IPS DF 6.9 (cell line): ENCODE data around the gene SLC4A8.

Source experiments
- DNase-seq: peaks from one replicate; pipeline ENCODE4 v3.0.0-alpha.2; 2013; ENCODE audit warnings: low read depth, low spot score
- H3K27ac ChIP-seq: one replicate; pipeline ENCODE4 v1.5.1; 2013; ENCODE audit warnings: low read length, control low read depth
- H3K27me3 ChIP-seq: 2 replicates; pipeline ENCODE4 v1.6.1; 2013; ENCODE audit warnings: mild to moderate bottlenecking, low read length; ENCODE audit not compliant: control insufficient read depth, insufficient read depth
- H3K36me3 ChIP-seq: 2 replicates; pipeline ENCODE4 v1.6.1; 2013; ENCODE audit warnings: low read length; ENCODE audit not compliant: control insufficient read depth, insufficient read depth
- H3K4me1 ChIP-seq: 2 replicates; pipeline ENCODE4 v1.6.1; 2013; ENCODE audit warnings: low read length; ENCODE audit not compliant: control insufficient read depth, insufficient read depth
- H3K4me3 ChIP-seq: 2 replicates; pipeline ENCODE4 v1.5.1; 2013; ENCODE audit warnings: mild to moderate bottlenecking, low read length
- H3K9me3 ChIP-seq: 2 replicates; pipeline ENCODE4 v1.6.1; 2013; ENCODE audit warnings: low read length, inconsistent platforms; ENCODE audit not compliant: control insufficient read depth, insufficient read depth
- WGBS: extraction: QIAGEN DNeasy Blood & Tissue Kit; methylation state at CpG from one replicate; pipeline ENCODE4 v1.1.7; 2013; ENCODE audit warnings: mixed read lengths, missing lambda C conversion rate; ENCODE audit not compliant: insufficient read length, insufficient coverage; 5-methylcytosine and 5-hydroxymethylcytosine counted together

The SLC4A8 gene

GRCh38 chr12:51534216-51535074, 109.8 kb downstream of the SLC4A8 start:
- no peaks in the 10 kb centered on the region for H3K4me1 ChIP-seq
- WGBS: no CpG with 5 or more reads among the region's 17 CpGs
- DNase-seq: no peak
- no peaks in the 10 kb centered on the region for H3K27me3 ChIP-seq
- no peak overlapping the region for H3K27ac ChIP-seq
- H3K9me3 ChIP-seq: no peaks in the 10 kb centered on the region
- no peaks in the 10 kb centered on the region for H3K36me3 ChIP-seq
- no peak overlapping the region for H3K4me3 ChIP-seq

GRCh38 chr12:51536159-51536558, 111.5 kb downstream of the SLC4A8 start:
- no peaks in the 10 kb centered on the region for H3K27me3 ChIP-seq
- H3K36me3 ChIP-seq: no peaks in the 10 kb centered on the region
- no peak overlapping the region for H3K27ac ChIP-seq
- 100% methylated on average over 1 of the region's 3 CpGs for WGBS
- no peak for DNase-seq
- H3K4me3 ChIP-seq: no peak overlapping the region
- no peaks in the 10 kb centered on the region for H3K4me1 ChIP-seq
- no peaks in the 10 kb centered on the region for H3K9me3 ChIP-seq

- H3K27me3 ChIP-seq: no peaks in the 10 kb centered on the region
- WGBS: no CpG with 5 or more reads among the region's 8 CpGs
- H3K36me3 ChIP-seq: no peaks in the 10 kb centered on the region
- no peaks in the 10 kb centered on the region for H3K9me3 ChIP-seq
- no peaks in the 10 kb centered on the region for H3K4me1 ChIP-seq
- no peak overlapping the region for H3K4me3 ChIP-seq
- DNase-seq: no peak
- no peak overlapping the region for H3K27ac ChIP-seq
These were observed 113.5 kb downstream of the SLC4A8 start for GRCh38 chr12:51538149-51538548.

GRCh38 chr12:51538599-51538998, 114.0 kb downstream of the SLC4A8 start:
- Histone ChIP-seq H3K9me3 (no peaks in the 10 kb centered on the region), H3K27me3 (no peaks in the 10 kb centered on the region), H3K4me3 (no peak overlapping the region), H3K36me3 (no peaks in the 10 kb centered on the region), H3K4me1 (no peaks in the 10 kb centered on the region), H3K27ac (no peak overlapping the region)
- no peak for DNase-seq
- no CpG with 5 or more reads among the region's 8 CpGs for WGBS

GRCh38 chr12:51540996-51541395, 116.4 kb downstream of the SLC4A8 start:
- Histone ChIP-seq H3K4me1 (no peaks in the 10 kb centered on the region), H3K27me3 (no peaks in the 10 kb centered on the region), H3K36me3 (no peaks in the 10 kb centered on the region), H3K27ac (no peak overlapping the region), H3K4me3 (no peak overlapping the region), H3K9me3 (no peaks in the 10 kb centered on the region)
- WGBS: no CpG with 5 or more reads among the region's 4 CpGs
- DNase-seq: no peak

- no peak for DNase-seq
- no peak overlapping the region for H3K4me3 ChIP-seq
- no peaks in the 10 kb centered on the region for H3K4me1 ChIP-seq
- H3K9me3 ChIP-seq: no peaks in the 10 kb centered on the region
- H3K36me3 ChIP-seq: no peaks in the 10 kb centered on the region
- no peaks in the 10 kb centered on the region for H3K27me3 ChIP-seq
- no peak overlapping the region for H3K27ac ChIP-seq
These were observed 121.5 kb downstream of the SLC4A8 start for GRCh38 chr12:51546097-51546496.

- DNase-seq: no peak
- no CpG with 5 or more reads among the region's 6 CpGs for WGBS
- no peak overlapping the region for H3K27ac ChIP-seq
- no peak overlapping the region for H3K4me3 ChIP-seq
- no peaks in the 10 kb centered on the region for H3K9me3 ChIP-seq
- H3K36me3 ChIP-seq: no peaks in the 10 kb centered on the region
- no peaks in the 10 kb centered on the region for H3K27me3 ChIP-seq
- no peaks in the 10 kb centered on the region for H3K4me1 ChIP-seq
These were observed 123.0 kb downstream of the SLC4A8 start for GRCh38 chr12:51547606-51548005.

GRCh38 chr12:51548241-51548640, 123.6 kb downstream of the SLC4A8 start:
- WGBS: no CpG with 5 or more reads among the region's 2 CpGs
- Histone ChIP-seq H3K4me1 (no peaks in the 10 kb centered on the region), H3K27ac (no peak overlapping the region), H3K9me3 (no peaks in the 10 kb centered on the region), H3K4me3 (no peak overlapping the region), H3K27me3 (no peaks in the 10 kb centered on the region), H3K36me3 (no peaks in the 10 kb centered on the region)
- DNase-seq: no peak

- Histone ChIP-seq H3K9me3 (no peaks in the 10 kb centered on the region), H3K4me3 (no peak overlapping the region), H3K27ac (no peak overlapping the region), H3K36me3 (no peaks in the 10 kb centered on the region), H3K27me3 (no peaks in the 10 kb centered on the region), H3K4me1 (no peaks in the 10 kb centered on the region)
- WGBS: no CpG with 5 or more reads among the region's 8 CpGs
- no peak for DNase-seq
These were observed 125.0 kb downstream of the SLC4A8 start for GRCh38 chr12:51549637-51550036.
